Adrenal gland (tissue), 5 donors: ENCODE data around the gene NETO2.

Experiments
- POLR2A ChIP-seq, 2 donors: fragments of 450-650 bp; IDR thresholded peaks; one replicate each; pipeline ENCODE4 v1.6.1; 2017; ENCODE audit warnings: antibody characterized with exemption in 2 of 2, mild to moderate bottlenecking in 2 of 2, moderate library complexity in 1 of 2
- TF ChIP-seq, protein P1 (sequence below), 6 experiments: fragments of 450-650 bp in 4 of 6; fragments of 200-600 bp in 2 of 6; sonication (generic) in 1 of 6; IDR thresholded peaks; 1 replicate in 5 of 6; 2 replicates in 1 of 6; pipeline versions ENCODE4 v1.5.1 to v1.8.0; 2016 to 2021; ENCODE audit warnings: antibody characterized with exemption in 6 of 6, mild to moderate bottlenecking in 2 of 6, moderate library complexity in 1 of 6
- donor health status: DM: no; HTN: no; CAD: no.

DNA sequence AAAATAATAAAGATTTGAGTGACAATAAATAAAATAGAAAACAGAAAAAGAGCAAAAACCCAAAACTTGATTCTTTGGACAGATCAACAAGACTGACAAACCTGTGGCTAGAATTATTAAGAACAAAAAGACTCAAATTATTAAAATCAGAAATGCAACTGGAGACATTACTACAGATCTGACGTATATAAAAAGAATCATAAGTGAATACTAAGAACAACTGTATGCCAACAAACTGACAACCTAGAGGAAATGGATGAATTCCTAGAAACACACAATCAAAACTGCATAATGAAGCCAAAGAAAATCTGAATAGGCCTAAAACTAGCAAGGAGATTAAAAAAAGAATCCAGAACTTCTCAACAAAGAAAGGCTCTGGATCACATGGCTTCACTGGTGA lies 47.4 kb downstream of the NETO2 start:
- TF ChIP-seq, protein P1, sequence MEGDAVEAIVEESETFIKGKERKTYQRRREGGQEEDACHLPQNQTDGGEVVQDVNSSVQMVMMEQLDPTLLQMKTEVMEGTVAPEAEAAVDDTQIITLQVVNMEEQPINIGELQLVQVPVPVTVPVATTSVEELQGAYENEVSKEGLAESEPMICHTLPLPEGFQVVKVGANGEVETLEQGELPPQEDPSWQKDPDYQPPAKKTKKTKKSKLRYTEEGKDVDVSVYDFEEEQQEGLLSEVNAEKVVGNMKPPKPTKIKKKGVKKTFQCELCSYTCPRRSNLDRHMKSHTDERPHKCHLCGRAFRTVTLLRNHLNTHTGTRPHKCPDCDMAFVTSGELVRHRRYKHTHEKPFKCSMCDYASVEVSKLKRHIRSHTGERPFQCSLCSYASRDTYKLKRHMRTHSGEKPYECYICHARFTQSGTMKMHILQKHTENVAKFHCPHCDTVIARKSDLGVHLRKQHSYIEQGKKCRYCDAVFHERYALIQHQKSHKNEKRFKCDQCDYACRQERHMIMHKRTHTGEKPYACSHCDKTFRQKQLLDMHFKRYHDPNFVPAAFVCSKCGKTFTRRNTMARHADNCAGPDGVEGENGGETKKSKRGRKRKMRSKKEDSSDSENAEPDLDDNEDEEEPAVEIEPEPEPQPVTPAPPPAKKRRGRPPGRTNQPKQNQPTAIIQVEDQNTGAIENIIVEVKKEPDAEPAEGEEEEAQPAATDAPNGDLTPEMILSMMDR (IDR thresholded peaks at IDR 0.05) = no peak
- TF ChIP-seq POLR2A (IDR thresholded peaks at IDR 0.05) = no peak
